Measurements from ENCODE around the gene USP47. TPM values are rescaled to one million over a fixed set of nuclear protein-coding genes. Genes with fewer than 3 reads are reported as not detected.

The USP47 gene
- total and polyA plus RNA-seq, 2 of the 13 experiments (the other 11 are each of a cell fraction or from before 2014, with no cell fraction given) = 12.2 to 52.7 TPM

DNA sequence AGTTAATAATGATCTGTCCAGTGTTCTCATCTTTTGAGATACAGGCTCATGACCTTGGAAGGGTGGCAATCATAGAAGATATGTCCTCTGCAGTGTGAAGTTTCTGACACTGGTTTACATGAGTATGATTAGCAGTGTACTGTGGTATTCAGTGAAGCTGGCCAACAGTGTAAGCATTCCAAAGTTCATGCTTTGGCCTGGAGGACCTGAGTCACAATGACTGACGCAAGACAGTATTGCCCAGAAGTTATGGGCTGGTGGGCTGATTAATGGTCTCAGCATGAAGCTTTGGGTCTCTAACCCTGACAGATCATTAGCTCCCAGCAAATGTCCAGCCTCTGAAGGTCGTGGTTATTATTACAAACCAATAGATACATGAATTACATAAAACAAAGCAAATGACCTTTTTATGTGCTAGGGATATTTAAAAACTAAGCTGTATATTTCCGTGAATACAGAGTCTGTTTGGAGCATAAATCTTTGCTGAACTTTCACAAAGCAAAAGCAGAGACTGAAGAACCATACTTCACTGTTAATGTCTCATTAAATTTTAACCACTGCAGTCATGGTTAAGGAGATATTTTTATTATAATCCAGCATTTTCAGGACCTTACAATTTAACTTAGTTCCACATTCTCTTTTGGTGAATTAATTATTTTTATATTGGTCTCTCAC is 28.3 kb upstream of the USP47 start (continued):
- TF ChIP-seq, protein P1, sequence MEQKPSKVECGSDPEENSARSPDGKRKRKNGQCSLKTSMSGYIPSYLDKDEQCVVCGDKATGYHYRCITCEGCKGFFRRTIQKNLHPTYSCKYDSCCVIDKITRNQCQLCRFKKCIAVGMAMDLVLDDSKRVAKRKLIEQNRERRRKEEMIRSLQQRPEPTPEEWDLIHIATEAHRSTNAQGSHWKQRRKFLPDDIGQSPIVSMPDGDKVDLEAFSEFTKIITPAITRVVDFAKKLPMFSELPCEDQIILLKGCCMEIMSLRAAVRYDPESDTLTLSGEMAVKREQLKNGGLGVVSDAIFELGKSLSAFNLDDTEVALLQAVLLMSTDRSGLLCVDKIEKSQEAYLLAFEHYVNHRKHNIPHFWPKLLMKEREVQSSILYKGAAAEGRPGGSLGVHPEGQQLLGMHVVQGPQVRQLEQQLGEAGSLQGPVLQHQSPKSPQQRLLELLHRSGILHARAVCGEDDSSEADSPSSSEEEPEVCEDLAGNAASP (CRISPR knock-in tag; IDR thresholded peaks at IDR 0.05; ENCODE audit: borderline replicate concordance) = peak; percentile 69; the same call in 1 of the 2 replicates
- TF ChIP-seq PATZ1 (CRISPR knock-in tag; IDR thresholded peaks at IDR 0.05) (peak; percentile 12; the same call in 1 of the 2 replicates), BCL6 (CRISPR knock-in tag; IDR thresholded peaks at IDR 0.05) (peak; percentile 40; the same call in 1 of the 2 replicates), HNF4G (IDR thresholded peaks at IDR 0.05; ENCODE audit: borderline replicate concordance, low read depth, low read length) (peak; percentile 78), HNF4G (CRISPR knock-in tag; IDR thresholded peaks at IDR 0.05; ENCODE audit: borderline replicate concordance, low read depth) (peak; percentile 53; the same call in 1 of the 2 replicates), ZNF18 (CRISPR knock-in tag; IDR thresholded peaks at IDR 0.05; ENCODE audit: insufficient replicate concordance) (peak; percentile 86), ZNF577 (CRISPR knock-in tag; IDR thresholded peaks at IDR 0.05; ENCODE audit: borderline replicate concordance, low read depth) (no peak), ZIK1 (CRISPR knock-in tag; IDR thresholded peaks at IDR 0.05; ENCODE audit: borderline replicate concordance, low read depth) (0 out of 2 replicates have a peak, but pooled peaks have one; percentile 44)
- TF ChIP-seq, protein P2, sequence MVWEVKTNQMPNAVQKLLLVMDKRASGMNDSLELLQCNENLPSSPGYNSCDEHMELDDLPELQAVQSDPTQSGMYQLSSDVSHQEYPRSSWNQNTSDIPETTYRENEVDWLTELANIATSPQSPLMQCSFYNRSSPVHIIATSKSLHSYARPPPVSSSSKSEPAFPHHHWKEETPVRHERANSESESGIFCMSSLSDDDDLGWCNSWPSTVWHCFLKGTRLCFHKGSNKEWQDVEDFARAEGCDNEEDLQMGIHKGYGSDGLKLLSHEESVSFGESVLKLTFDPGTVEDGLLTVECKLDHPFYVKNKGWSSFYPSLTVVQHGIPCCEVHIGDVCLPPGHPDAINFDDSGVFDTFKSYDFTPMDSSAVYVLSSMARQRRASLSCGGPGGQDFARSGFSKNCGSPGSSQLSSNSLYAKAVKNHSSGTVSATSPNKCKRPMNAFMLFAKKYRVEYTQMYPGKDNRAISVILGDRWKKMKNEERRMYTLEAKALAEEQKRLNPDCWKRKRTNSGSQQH (CRISPR knock-in tag; IDR thresholded peaks at IDR 0.05; ENCODE audit: low read depth) = no peak
- TF ChIP-seq, protein P3, sequence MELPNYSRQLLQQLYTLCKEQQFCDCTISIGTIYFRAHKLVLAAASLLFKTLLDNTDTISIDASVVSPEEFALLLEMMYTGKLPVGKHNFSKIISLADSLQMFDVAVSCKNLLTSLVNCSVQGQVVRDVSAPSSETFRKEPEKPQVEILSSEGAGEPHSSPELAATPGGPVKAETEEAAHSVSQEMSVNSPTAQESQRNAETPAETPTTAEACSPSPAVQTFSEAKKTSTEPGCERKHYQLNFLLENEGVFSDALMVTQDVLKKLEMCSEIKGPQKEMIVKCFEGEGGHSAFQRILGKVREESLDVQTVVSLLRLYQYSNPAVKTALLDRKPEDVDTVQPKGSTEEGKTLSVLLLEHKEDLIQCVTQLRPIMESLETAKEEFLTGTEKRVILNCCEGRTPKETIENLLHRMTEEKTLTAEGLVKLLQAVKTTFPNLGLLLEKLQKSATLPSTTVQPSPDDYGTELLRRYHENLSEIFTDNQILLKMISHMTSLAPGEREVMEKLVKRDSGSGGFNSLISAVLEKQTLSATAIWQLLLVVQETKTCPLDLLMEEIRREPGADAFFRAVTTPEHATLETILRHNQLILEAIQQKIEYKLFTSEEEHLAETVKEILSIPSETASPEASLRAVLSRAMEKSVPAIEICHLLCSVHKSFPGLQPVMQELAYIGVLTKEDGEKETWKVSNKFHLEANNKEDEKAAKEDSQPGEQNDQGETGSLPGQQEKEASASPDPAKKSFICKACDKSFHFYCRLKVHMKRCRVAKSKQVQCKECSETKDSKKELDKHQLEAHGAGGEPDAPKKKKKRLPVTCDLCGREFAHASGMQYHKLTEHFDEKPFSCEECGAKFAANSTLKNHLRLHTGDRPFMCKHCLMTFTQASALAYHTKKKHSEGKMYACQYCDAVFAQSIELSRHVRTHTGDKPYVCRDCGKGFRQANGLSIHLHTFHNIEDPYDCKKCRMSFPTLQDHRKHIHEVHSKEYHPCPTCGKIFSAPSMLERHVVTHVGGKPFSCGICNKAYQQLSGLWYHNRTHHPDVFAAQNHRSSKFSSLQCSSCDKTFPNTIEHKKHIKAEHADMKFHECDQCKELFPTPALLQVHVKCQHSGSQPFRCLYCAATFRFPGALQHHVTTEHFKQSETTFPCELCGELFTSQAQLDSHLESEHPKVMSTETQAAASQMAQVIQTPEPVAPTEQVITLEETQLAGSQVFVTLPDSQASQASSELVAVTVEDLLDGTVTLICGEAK (IDR thresholded peaks at IDR 0.05) = no peak
- TF ChIP-seq, protein P3 (CRISPR knock-in tag; IDR thresholded peaks at IDR 0.05) = no peak
